Small intestine (tissue), 16 donors: ENCODE data around the gene ACSL5. TPM values are rescaled to one million over a fixed set of nuclear protein-coding genes. Genes with fewer than 3 reads are reported as not detected.

Source experiments
- DNase-seq, 2 donors: peaks; one replicate each; pipeline versions ENCODE4 v3.0.0 to v3.0.0-alpha.2; 2013
- FAIRE-seq: peaks from 2 replicates; lab custom pipeline; 2012; peaks lifted over from hg19 to GRCh38; lab: Jason Lieb, UNC
- H3K27ac ChIP-seq, 3 donors: one replicate each; pipeline ENCODE4 v1.5.1; 2013; ENCODE audit warnings: low read length in 2 of 3, mild to moderate bottlenecking in 2 of 3, control low read depth in 1 of 3, inconsistent platforms in 1 of 3, low read depth in 1 of 3, moderate library complexity in 1 of 3
- H3K27me3 ChIP-seq, 3 donors: one replicate each; pipeline ENCODE4 v1.6.1; 2013; ENCODE audit warnings: low read length in 3 of 3, inconsistent platforms in 1 of 3; ENCODE audit not compliant: control insufficient read depth in 3 of 3, insufficient read depth in 3 of 3
- H3K36me3 ChIP-seq, 3 donors: one replicate each; pipeline ENCODE4 v1.6.1; 2013; ENCODE audit warnings: low read length in 3 of 3, inconsistent platforms in 1 of 3, low read depth in 1 of 3, mild to moderate bottlenecking in 1 of 3, moderate library complexity in 1 of 3; ENCODE audit not compliant: control insufficient read depth in 3 of 3, insufficient read depth in 2 of 3
- H3K4me1 ChIP-seq, 3 donors: one replicate each; pipeline ENCODE4 v1.6.1; 2013; ENCODE audit warnings: low read length in 2 of 3, inconsistent platforms in 1 of 3, low read depth in 1 of 3, mild to moderate bottlenecking in 1 of 3, moderate library complexity in 1 of 3; ENCODE audit not compliant: control insufficient read depth in 3 of 3, insufficient read depth in 2 of 3
- H3K4me3 ChIP-seq, 3 donors: one replicate each; pipeline ENCODE4 v1.5.1; 2013; ENCODE audit warnings: low read length in 3 of 3, control low read depth in 1 of 3, inconsistent platforms in 1 of 3, low read depth in 1 of 3, mild to moderate bottlenecking in 1 of 3, moderate library complexity in 1 of 3
- H3K9me3 ChIP-seq, 2 donors: one replicate each; pipeline ENCODE4 v1.6.1; 2013; ENCODE audit warnings: low read depth in 1 of 2, low read length in 1 of 2; ENCODE audit not compliant: control insufficient read depth in 2 of 2, insufficient read depth in 1 of 2
- WGBS, 3 donors: extraction: QIAGEN DNeasy Blood & Tissue Kit; methylation state at CpG; one replicate each; pipeline ENCODE4 v1.1.7; 2013; 5-methylcytosine and 5-hydroxymethylcytosine counted together
- long read RNA-seq, 10 donors: transcript quantifications; one replicate each; lab custom pipeline, GENCODE V29; 2026
- polyA plus RNA-seq, 4 donors: library from polyadenylated mRNA; stranded (reverse) in 3 of 4; unstranded in 1 of 4; fragments of 200-250 nt in 3 of 4; fragments of 120-200 nt in 1 of 4; gene quantifications; one replicate each; pipeline versions ENCODE4 v1.2.1 to v1.2.3, GENCODE V29; 2013
- donor health status: healthy with polysubstance abuse.
- donor health status: control.
- donor health status: control.
- donor health status: Bipolar disorder and iron deficiency.
- donor health status: healthy.

Gene ACSL5
- 100 to 1,000 TPM; 163 to 425 (median 292) TPM for polyA plus RNA-seq
- long read RNA-seq, donor 1, transcript ACSL5-202 (21 exons, 3,351 nt) = major isoform, 72 of 259 reads
- long read RNA-seq, donor 1, transcript ACSL5-203 (21 exons, 3,353 nt) = minor isoform, 11 of 259 reads
- long read RNA-seq, donor 1, partial matches to known transcripts = 175 of 259 reads
- long read RNA-seq, donor 1, other reads (novel, unspliced or antisense) = 0 of 259 reads
- long read RNA-seq, donor 2, transcript ACSL5-203 (21 exons, 3,353 nt) = minor isoform, 5 of 101 reads
- long read RNA-seq, donor 2, transcript ACSL5-202 (21 exons, 3,351 nt) = major isoform, 39 of 101 reads
- long read RNA-seq, donor 2, partial matches to known transcripts = 50 of 101 reads
- long read RNA-seq, donor 2, other reads (novel, unspliced or antisense) = 6 of 101 reads
- long read RNA-seq, donor 3, transcript ACSL5-202 (21 exons, 3,351 nt) = major isoform, 6 of 280 reads
- long read RNA-seq, donor 3, partial matches to known transcripts = 274 of 280 reads
- long read RNA-seq, donor 3, other reads (novel, unspliced or antisense) = 0 of 280 reads
- long read RNA-seq, donor 4 = 0 reads
- long read RNA-seq, donor 5, partial matches to known transcripts = 11 of 13 reads
- long read RNA-seq, donor 5, other reads (novel, unspliced or antisense) = 0 of 13 reads
- long read RNA-seq, donor 6, transcript ACSL5-202 (21 exons, 3,351 nt) = major isoform, 26 of 215 reads
- long read RNA-seq, donor 6, partial matches to known transcripts = 186 of 215 reads
- long read RNA-seq, donor 6, other reads (novel, unspliced or antisense) = 0 of 215 reads
- long read RNA-seq, donor 7 = 0 reads
- long read RNA-seq, donor 8 = 0 reads
- long read RNA-seq, donor 9, partial matches to known transcripts = 0 of 5 reads
- long read RNA-seq, donor 9, other reads (novel, unspliced or antisense) = 0 of 5 reads
- long read RNA-seq, donor 10, transcript ACSL5-202 (21 exons, 3,351 nt) = major isoform, 35 of 42 reads
- long read RNA-seq, donor 10, partial matches to known transcripts = 6 of 42 reads
- long read RNA-seq, donor 10, other reads (novel, unspliced or antisense) = 0 of 42 reads

DNA sequence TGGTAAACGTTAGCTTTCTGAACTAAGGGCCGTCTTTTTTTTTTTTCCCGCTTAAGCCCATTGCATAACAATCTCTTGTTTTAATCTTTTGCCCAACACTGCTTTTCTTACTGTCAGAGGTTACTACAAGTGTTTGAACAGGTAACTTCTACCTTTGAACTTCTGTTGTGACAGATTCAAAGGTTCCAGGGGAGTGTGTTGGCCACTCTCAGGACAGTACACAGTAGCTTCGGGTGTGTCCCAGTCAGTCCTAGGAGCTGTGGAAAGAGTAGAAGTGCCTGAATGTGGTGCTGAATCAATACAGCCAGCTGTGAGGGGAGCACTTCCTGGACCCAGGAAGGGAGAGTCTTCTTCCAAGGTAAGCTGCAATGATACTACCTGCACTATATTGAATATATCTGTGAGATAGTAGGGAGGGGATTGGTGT lies at the start of gene ACSL5:
Gene ACSL5 (plus strand): TSS at position 205 of the 427 bp plus-strand sequence. CDS start 20,831 bp downstream, outside the sequence.
- no peak for FAIRE-seq
- WGBS, 3 donors = 13 to 70% (median 37%) methylated on average over 4 of the region's 4 CpGs
- peak within 1 kb of the TSS; percentile 79 to 98 (median 98) for H3K27ac ChIP-seq

DNA sequence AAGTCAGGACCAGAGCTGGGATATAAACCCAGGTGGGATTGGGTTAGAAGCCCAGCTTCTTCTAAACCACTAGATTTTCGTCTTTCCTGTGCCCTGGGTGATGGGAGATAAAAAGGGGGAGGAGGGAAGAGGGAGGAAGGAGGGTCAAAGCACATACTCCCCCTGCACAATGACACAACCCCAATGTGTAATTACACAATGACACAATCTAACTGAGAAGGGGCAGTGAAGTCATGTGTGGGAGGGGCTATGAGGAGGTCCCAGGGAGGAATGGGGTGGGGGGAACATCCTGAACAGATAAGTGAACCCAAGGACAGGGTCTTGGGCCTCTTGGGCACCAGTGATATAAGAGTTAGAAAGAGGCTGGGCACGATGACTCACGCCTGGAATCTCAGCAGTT lies 46.2 kb upstream of the ACSL5 start:
- H3K27ac ChIP-seq = no peak overlapping the region
- peaks cover 2 to 24% (median 7%) of the 10 kb centered on the region in 3 donors for H3K4me1 ChIP-seq
- FAIRE-seq (no peak), DNase-seq (no peak)
- no peaks in the 10 kb centered on the region for H3K9me3 ChIP-seq
- no peaks in the 10 kb centered on the region for H3K36me3 ChIP-seq
- WGBS, 3 donors = 86 to 91% (median 90%) methylated on average over 3 of the region's 3 CpGs
- no peak overlapping the region for H3K4me3 ChIP-seq
- H3K27me3 ChIP-seq = no peaks in the 10 kb centered on the region

More for the DNA sequence above, at the start of gene ACSL5:
- H3K36me3 ChIP-seq = peaks cover 0 to 30% (median 2%) of the 10 kb centered on the region in 3 donors
- peak; percentile 86 to 94 for DNase-seq
- peaks cover 0 to 31% (median 10%) of the 10 kb centered on the region in 3 donors for H3K4me1 ChIP-seq
- peak within 1 kb of the TSS in 2 of 3 donors; percentile 45 to 80 for H3K4me3 ChIP-seq
- H3K27me3 ChIP-seq = no peaks in the 10 kb centered on the region
- peaks cover 0 to 4% of the 10 kb centered on the region in 2 donors for H3K9me3 ChIP-seq

GRCh38 chr10:112330162-112330561 lies 43.8 kb upstream of the ACSL5 start:
- Histone ChIP-seq H3K4me1 (peaks cover 7 to 49% (median 9%) of the 10 kb centered on the region in 3 donors), H3K4me3 (no peak overlapping the region), H3K36me3 (no peaks in the 10 kb centered on the region), H3K27ac (peak overlapping the region in 1 of 3 donors; percentile 67), H3K27me3 (no peaks in the 10 kb centered on the region), H3K9me3 (no peaks in the 10 kb centered on the region)
- DNase-seq (peak; percentile 72 to 78), FAIRE-seq (no peak)
- 28 to 53% (median 40%) methylated on average over 4 of the region's 4 CpGs for WGBS, 3 donors

- Histone ChIP-seq H3K4me3 (no peak overlapping the region), H3K36me3 (no peaks in the 10 kb centered on the region), H3K4me1 (peaks cover 7 to 54% (median 9%) of the 10 kb centered on the region in 3 donors), H3K27ac (peak overlapping the region in 2 of 3 donors; percentile 38 to 67), H3K27me3 (no peaks in the 10 kb centered on the region), H3K9me3 (no peaks in the 10 kb centered on the region)
- DNase-seq (no peak), FAIRE-seq (no peak)
- WGBS, 3 donors = 74 to 82% (median 77%) methylated on average over 1 of the region's 1 CpG
Measured at GRCh38 chr10:112330607-112331160, 43.2 kb upstream of the ACSL5 start.

DNA sequence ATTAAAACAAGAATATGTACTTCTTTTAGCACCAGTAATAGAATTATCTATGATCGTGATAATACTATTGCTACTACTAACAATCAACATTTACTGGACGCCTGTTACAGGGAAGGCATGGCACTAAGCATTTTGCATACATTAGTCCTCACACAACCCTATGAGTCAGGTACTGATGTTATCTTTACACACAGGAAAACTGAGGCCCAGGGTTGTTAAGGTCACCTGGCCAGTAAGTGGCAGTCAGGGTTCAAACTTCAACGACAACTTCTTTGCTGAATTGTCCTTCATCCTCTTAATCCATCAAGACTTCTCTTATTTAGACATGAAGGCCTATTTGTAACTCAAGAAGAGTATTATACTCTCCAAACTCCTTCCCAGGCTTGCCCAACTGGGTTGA lies 41.9 kb upstream of the ACSL5 start:
- no peaks in the 10 kb centered on the region for H3K36me3 ChIP-seq
- no peaks in the 10 kb centered on the region for H3K27me3 ChIP-seq
- peak overlapping the region; percentile 92 to 94 (median 93) for H3K27ac ChIP-seq
- DNase-seq (peak; percentile 66 to 88), FAIRE-seq (no peak)
- no peak overlapping the region for H3K4me3 ChIP-seq
- H3K4me1 ChIP-seq = peaks cover 7 to 64% (median 9%) of the 10 kb centered on the region in 3 donors
- WGBS, 3 donors = 17 to 56% (median 36%) methylated on average over 3 of the region's 3 CpGs
- H3K9me3 ChIP-seq = no peaks in the 10 kb centered on the region

DNA sequence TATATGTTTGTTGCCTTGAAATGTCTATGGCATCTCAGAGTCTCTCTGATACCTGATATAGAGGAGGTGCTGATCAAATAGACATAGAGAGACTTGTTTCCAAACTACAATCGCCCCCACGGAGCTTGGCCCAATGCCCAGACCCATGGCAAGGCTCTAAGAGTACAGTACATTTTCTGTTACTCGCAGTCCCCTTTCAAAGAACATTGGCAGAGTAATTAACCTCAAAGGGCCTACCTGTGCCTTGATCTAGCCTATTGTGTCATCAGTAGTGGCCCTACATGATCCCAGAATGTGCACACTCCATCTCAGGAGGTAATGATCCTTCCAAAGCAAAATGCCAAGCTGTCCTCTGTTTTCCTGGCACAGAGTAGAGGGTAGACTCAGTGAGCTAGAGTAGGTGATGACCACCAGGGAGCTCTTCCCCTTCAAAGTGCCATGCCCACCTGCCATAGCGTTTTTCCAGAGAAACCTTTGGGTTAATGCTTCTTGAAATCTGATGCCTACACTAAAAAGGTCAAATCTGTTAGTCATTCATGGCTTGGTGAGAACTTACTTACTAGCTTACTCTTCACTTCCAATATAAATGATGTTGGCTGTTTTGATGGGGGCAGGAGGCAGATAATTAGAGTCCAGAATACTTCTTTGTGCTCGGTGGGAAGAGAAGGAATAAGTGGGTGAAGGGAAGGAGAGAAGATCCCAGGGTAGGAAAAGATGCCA lies 41.2 kb upstream of the ACSL5 start:
- FAIRE-seq = no peak

DNA sequence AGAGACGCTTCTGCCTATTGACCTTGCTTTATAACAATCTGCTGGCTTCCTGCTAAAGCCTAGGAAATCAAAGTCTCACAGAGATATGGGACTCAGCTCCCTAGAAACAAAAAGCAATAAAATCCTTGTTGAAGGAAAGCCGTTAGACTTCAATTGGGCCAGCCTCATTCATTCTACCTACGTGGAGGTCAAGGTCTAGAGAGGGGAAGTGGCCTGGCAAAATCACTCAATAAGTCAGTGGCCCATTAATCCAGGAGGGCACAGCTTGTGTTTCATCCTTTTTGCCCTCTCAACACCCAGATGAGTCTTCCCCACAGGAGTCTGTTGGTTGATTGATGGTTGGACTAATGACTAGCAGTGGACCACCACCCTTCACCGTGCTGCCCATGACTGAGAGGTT lies 40.5 kb upstream of the ACSL5 start:
- no peaks in the 10 kb centered on the region for H3K36me3 ChIP-seq
- H3K27me3 ChIP-seq = no peaks in the 10 kb centered on the region
- H3K27ac ChIP-seq = peak overlapping the region; percentile 92 to 94 (median 93)
- WGBS, 3 donors = 12 to 57% (median 34%) methylated on average over 4 of the region's 4 CpGs
- DNase-seq (peak; percentile 85 to 96), FAIRE-seq (no peak)
- H3K4me1 ChIP-seq = peaks cover 7 to 64% (median 9%) of the 10 kb centered on the region in 3 donors
- H3K4me3 ChIP-seq = no peak overlapping the region
- H3K9me3 ChIP-seq = no peaks in the 10 kb centered on the region

More for the DNA sequence above, 41.2 kb upstream of the ACSL5 start:
- H3K9me3 ChIP-seq = no peaks in the 10 kb centered on the region
- no peak overlapping the region for H3K4me3 ChIP-seq
- H3K36me3 ChIP-seq = no peaks in the 10 kb centered on the region
- H3K4me1 ChIP-seq = peaks cover 7 to 64% (median 9%) of the 10 kb centered on the region in 3 donors
- peak; percentile 39 to 70 for DNase-seq
- no peaks in the 10 kb centered on the region for H3K27me3 ChIP-seq
- H3K27ac ChIP-seq = peak overlapping the region; percentile 92 to 94 (median 93)
- WGBS, 3 donors = 19 to 51% (median 30%) methylated on average over 5 of the region's 5 CpGs
